Osteoblast (primary cell): ENCODE data around the gene ABL2. TPM values are rescaled to one million over a fixed set of nuclear protein-coding genes. Genes with fewer than 3 reads are reported as not detected.

Experiments
- DNase-seq: peaks from one replicate; pipeline ENCODE4 v3.0.0; 2011; ENCODE audit warnings: low spot score, mixed read lengths; ENCODE audit not compliant: insufficient read length; ENCODE audit errors: missing footprints
- H2AFZ ChIP-seq: 2 replicates; pipeline ENCODE4 v1.6.0; 2011; ENCODE audit warnings: mild to moderate bottlenecking, low read length
- H3K27ac ChIP-seq: 2 replicates; pipeline ENCODE4 v1.5.1; 2011; ENCODE audit warnings: mild to moderate bottlenecking, low read depth, low read length, moderate library complexity
- H3K27me3 ChIP-seq: 2 replicates; pipeline ENCODE4 v1.6.0; 2012; ENCODE audit warnings: mild to moderate bottlenecking, control low read depth, inconsistent platforms, low read length, moderate library complexity; ENCODE audit not compliant: insufficient read depth
- H3K36me3 ChIP-seq: 2 replicates; pipeline ENCODE4 v1.5.1; 2011; ENCODE audit warnings: mild to moderate bottlenecking, low read length, control low read depth, moderate library complexity; ENCODE audit not compliant: insufficient read depth
- H3K4me1 ChIP-seq: 2 replicates; pipeline ENCODE4 v1.5.1; 2011; ENCODE audit warnings: mild to moderate bottlenecking, low read length, control low read depth, moderate library complexity; ENCODE audit not compliant: insufficient read depth
- H3K4me2 ChIP-seq: 2 replicates; pipeline ENCODE4 v1.6.0; 2011; ENCODE audit warnings: mild to moderate bottlenecking, low read length; ENCODE audit not compliant: insufficient read depth
- H3K4me3 ChIP-seq: fragments of 200-600 bp; sonication (generic); 3 replicates; pipeline ENCODE4 v1.5.1; 2012; ENCODE audit warnings: mild to moderate bottlenecking, low read length, inconsistent platforms; ENCODE audit not compliant: insufficient read depth
- H3K79me2 ChIP-seq: 2 replicates; pipeline ENCODE4 v1.6.0; 2012; ENCODE audit warnings: mild to moderate bottlenecking, low read length, control low read depth, inconsistent platforms; ENCODE audit not compliant: insufficient read depth
- H3K9me3 ChIP-seq: 2 replicates; pipeline ENCODE4 v1.5.1; 2011; ENCODE audit warnings: low read depth, low read length, control low read depth
- H4K20me1 ChIP-seq: 2 replicates; pipeline ENCODE4 v1.6.0; 2012; ENCODE audit warnings: mild to moderate bottlenecking, low read length, control low read depth; ENCODE audit not compliant: insufficient read depth
- CTCF ChIP-seq: IDR thresholded peaks from 2 replicates; pipeline ENCODE4 v1.5.1; 2011; ENCODE audit warnings: mild to moderate bottlenecking, low read depth, low read length, moderate library complexity; ENCODE audit errors: extremely low read depth
- total RNA-seq: library from RNA; depleted of rRNA; stranded (reverse); fragments of >200 nt; gene quantifications from 2 replicates; pipeline ENCODE4 v1.2.3, GENCODE V29; 2012

Gene ABL2
- total RNA-seq, 1 donor, result 87.2 TPM

GRCh38 chr1:179120736-179121135, 108.7 kb downstream of the ABL2 start:
- no peak for TF ChIP-seq CTCF
- H3K27ac ChIP-seq, result no peak overlapping the region
- H3K27me3 ChIP-seq, result no peaks in the 10 kb centered on the region
- peaks cover 90% of the 10 kb centered on the region for H3K79me2 ChIP-seq
- H2AFZ ChIP-seq, result no peak overlapping the region
- DNase-seq, result no peak
- H3K4me1 ChIP-seq, result peaks cover 17% of the 10 kb centered on the region
- peaks cover 82% of the 10 kb centered on the region for H3K36me3 ChIP-seq
- H3K4me3 ChIP-seq, result no peak overlapping the region
- no peak overlapping the region for H3K4me2 ChIP-seq
- peaks cover 8% of the 10 kb centered on the region for H4K20me1 ChIP-seq
- no peaks in the 10 kb centered on the region for H3K9me3 ChIP-seq

- Histone ChIP-seq H3K9me3 (no peaks in the 10 kb centered on the region), H3K4me1 (peaks cover 6% of the 10 kb centered on the region), H3K36me3 (peaks cover 83% of the 10 kb centered on the region), H2AFZ (no peak overlapping the region), H3K4me2 (no peak overlapping the region), H3K27me3 (no peaks in the 10 kb centered on the region), H4K20me1 (peaks cover 6% of the 10 kb centered on the region), H3K27ac (no peak overlapping the region), H3K79me2 (peaks cover 90% of the 10 kb centered on the region), H3K4me3 (no peak overlapping the region)
- no peak for TF ChIP-seq CTCF
- DNase-seq, result no peak
Measured at GRCh38 chr1:179119513-179119912, 110.0 kb downstream of the ABL2 start.

- Histone ChIP-seq H3K4me3 (no peak overlapping the region), H4K20me1 (no peaks in the 10 kb centered on the region), H3K4me2 (no peak overlapping the region), H2AFZ (no peak overlapping the region), H3K4me1 (no peaks in the 10 kb centered on the region), H3K9me3 (no peaks in the 10 kb centered on the region), H3K27ac (peak overlapping the region; percentile 28), H3K79me2 (peaks cover 75% of the 10 kb centered on the region), H3K27me3 (no peaks in the 10 kb centered on the region), H3K36me3 (peaks cover 87% of the 10 kb centered on the region)
- no peak for TF ChIP-seq CTCF
- DNase-seq, result no peak
Measured at GRCh38 chr1:179115181-179115580, 114.3 kb downstream of the ABL2 start.

GRCh38 chr1:179108644-179109043, 120.8 kb downstream of the ABL2 start:
- Histone ChIP-seq H3K36me3 (peaks cover 88% of the 10 kb centered on the region), H3K4me2 (no peak overlapping the region), H4K20me1 (peaks cover 11% of the 10 kb centered on the region), H3K27me3 (no peaks in the 10 kb centered on the region), H3K79me2 (peaks cover 79% of the 10 kb centered on the region), H3K27ac (no peak overlapping the region), H2AFZ (no peak overlapping the region), H3K4me1 (no peaks in the 10 kb centered on the region), H3K4me3 (no peak overlapping the region), H3K9me3 (no peaks in the 10 kb centered on the region)
- peak; percentile 39 for DNase-seq
- no peak for TF ChIP-seq CTCF
